Suprapubic skin (tissue), 3 donors: ENCODE data around the gene NFYC.

Experiments used
- EP300 ChIP-seq: sonication (generic); formaldehyde crosslinking; IDR thresholded peaks from one replicate; pipeline ENCODE4 v1.6.1; 2017; ENCODE audit warnings: antibody characterized with exemption
- TF ChIP-seq, protein P1 (sequence below), 2 donors: fragments of 200-600 bp in 1 of 2; fragments of 450-650 bp in 1 of 2; sonication (generic) in 1 of 2; IDR thresholded peaks; one replicate each; pipeline ENCODE4 v1.5.1; 2016 to 2019; ENCODE audit warnings: antibody characterized with exemption in 2 of 2, mild to moderate bottlenecking in 1 of 2, moderate library complexity in 1 of 2

DNA sequence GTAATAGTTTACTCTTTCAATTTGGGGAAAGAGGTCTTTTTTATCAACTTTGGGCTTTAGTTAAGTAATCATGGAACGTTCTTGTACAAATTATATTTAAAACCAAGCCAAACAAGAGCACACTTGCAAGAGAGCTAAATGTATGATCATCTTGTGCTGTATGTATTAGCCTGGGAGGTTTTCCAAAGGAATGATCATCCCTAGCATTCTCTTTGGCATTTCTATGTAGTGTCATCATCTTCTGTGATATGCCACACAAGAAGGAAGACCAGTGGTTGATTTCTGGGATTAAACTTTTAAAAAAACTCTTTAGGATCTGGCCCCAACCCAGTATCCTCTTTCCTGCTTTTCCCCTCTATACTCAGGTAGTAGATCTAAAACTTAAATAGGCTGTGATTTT, 53.7 kb downstream of the NFYC start:
- TF ChIP-seq, protein P1, sequence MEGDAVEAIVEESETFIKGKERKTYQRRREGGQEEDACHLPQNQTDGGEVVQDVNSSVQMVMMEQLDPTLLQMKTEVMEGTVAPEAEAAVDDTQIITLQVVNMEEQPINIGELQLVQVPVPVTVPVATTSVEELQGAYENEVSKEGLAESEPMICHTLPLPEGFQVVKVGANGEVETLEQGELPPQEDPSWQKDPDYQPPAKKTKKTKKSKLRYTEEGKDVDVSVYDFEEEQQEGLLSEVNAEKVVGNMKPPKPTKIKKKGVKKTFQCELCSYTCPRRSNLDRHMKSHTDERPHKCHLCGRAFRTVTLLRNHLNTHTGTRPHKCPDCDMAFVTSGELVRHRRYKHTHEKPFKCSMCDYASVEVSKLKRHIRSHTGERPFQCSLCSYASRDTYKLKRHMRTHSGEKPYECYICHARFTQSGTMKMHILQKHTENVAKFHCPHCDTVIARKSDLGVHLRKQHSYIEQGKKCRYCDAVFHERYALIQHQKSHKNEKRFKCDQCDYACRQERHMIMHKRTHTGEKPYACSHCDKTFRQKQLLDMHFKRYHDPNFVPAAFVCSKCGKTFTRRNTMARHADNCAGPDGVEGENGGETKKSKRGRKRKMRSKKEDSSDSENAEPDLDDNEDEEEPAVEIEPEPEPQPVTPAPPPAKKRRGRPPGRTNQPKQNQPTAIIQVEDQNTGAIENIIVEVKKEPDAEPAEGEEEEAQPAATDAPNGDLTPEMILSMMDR (IDR thresholded peaks at IDR 0.05), result no peak
- TF ChIP-seq EP300, result no peak
